Fibroblast of skin of back (primary cell): Measurements from ENCODE around the gene TNS4.

ENCODE experiments used
- DNase-seq: peaks from one replicate; pipeline ENCODE4 v3.0.0-alpha.2; 2013

The TNS4 gene

DNA sequence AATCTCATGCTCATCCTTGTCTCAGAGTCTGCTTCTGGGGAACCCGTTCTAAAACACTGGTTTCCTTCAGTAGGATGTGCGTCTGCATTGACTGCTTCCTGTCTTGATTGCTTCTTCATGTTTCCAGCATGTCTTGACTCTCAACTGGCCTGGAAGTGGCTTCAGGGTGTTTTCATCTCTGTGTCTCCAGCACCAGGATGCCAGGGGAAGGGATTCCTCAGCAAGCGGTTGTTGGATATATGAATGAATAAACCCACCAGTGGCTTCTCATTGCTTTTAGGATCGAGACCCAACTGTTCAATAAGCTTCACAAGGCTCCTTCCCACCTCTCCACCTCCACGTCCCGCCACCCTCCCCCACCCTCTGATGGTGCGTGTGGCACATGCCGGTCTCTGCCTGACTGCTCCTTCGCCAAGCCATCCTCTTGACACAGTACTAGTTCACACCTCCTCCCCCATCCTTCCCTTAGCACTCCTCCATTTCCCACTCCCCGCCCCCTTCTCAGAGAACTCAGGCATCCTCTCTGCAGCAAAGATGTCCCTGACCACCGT lies 14.1 kb upstream of the TNS4 start:
- no peak for DNase-seq

DNA sequence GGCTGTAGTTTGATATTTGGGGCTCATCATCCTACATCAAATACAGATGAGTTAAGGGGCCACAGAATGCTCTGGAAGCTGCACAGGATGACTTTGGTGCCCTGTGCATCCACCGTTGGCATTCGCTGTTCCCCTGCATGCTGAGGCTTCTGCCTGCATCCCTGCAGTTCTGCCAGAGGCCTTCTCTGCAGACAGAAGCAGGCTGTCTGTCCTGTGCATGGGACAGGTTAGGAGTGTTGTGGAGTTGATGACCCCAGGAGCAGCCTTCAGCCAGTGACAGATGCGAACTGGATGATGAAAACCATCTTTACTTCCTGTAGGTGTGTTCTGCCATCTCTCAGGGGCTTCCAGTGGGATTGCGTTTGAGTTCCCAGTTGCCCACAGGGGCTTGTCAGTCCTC lies 13.6 kb upstream of the TNS4 start:
- no peak for DNase-seq

DNA sequence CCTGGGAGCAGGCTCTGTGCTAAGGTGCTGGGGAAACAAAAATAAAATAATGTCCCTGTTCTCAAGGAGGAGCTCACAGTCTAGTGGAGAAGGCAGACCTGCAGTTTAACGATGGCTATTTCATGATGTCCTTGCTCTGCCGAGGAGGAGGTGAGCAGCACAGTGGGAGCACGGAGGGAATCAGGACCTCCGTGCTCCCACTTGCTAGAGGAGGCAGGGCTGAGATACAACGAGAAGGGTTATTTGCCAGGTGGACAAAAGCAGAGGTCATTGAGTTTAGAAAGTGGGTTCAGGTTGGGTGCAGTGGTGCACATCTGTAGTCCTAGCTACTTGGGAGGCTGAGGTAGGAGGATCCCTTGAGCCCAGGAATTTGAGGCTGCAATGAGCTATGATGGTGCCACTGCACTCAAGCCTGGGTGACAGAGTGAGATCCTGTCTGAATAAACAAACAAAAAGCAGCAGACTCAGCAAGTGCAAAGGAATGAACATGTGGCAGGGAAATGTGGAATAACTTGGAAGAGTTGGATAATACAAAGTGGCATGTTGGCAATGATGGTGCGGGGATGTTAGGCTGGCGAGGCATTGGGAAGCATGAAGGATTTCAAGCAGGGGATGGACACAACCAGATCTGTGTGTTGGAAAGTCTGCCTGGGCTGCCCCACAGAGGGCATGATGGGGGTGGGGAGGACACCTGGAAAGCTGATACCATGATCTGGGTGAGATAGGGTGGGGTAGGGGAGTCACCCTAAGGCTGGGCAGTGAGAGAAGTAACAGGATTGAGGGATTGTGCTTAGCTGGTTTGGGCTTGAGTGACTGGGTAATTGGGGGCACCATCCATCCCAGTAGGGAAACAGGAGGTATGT lies 12.8 kb upstream of the TNS4 start:
- DNase-seq = no peak

DNA sequence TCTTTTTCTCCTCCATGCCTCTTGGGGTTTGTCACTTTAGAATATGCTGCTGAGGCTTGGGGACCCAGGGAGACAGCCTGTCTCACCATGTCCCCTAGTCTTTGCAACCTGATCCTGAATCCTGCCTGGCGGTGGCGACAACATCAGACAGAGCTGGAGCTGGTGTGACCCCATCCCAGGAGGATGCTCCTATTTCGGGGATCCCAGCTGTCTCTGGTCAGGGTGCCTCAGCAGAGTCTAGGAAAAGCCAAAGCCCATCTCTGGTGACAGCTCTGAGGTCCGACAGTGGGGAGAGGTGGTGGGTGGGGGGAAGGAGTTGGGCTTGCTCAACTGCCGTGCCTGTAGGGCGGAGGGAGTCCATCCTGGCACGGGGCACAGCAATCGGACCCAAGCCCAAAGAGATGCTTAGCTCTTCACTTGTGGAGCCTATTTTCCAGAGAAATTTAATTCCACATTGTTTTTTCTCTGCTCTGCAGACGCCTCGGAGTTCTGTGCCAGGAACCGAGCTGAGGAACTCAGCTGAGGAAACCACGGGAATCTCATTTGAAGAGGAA lies 10.3 kb upstream of the TNS4 start:
- no peak for DNase-seq

DNA sequence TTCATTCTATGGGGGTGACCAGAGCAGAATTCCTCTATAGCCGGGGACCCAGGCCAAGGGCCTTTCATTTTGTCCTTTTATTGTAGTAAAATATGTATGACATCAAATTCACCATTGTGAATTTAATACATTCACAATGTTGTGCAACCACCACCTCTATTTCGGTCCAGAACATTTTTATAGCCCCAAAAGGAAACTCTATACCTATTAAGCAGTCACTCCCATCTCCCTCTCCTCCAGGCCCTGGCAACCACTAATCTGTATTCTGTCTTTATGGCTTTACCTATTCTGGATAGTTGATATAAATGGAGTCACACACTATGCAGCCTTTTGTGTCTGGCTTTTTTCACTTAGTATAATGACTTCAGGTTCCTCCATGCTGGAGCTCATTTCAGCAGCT lies 9.7 kb upstream of the TNS4 start:
- DNase-seq = no peak

DNA sequence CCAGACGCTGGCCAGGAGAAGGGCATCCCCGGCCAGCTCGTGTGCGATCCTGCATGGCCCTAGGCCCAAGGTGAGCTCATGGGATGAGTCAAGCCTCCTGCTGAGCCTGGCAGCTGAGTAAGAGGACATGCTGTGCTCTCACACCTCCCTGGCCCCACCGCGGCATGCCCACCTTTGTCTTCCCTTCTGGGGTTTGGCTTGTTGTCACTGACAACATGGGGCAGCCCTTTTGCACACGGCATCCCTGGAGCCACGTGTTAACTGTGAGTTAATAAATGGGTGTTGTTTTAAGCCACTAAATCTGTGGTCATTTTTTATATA lies 8.9 kb upstream of the TNS4 start:
- DNase-seq = peak; percentile 49

DNA sequence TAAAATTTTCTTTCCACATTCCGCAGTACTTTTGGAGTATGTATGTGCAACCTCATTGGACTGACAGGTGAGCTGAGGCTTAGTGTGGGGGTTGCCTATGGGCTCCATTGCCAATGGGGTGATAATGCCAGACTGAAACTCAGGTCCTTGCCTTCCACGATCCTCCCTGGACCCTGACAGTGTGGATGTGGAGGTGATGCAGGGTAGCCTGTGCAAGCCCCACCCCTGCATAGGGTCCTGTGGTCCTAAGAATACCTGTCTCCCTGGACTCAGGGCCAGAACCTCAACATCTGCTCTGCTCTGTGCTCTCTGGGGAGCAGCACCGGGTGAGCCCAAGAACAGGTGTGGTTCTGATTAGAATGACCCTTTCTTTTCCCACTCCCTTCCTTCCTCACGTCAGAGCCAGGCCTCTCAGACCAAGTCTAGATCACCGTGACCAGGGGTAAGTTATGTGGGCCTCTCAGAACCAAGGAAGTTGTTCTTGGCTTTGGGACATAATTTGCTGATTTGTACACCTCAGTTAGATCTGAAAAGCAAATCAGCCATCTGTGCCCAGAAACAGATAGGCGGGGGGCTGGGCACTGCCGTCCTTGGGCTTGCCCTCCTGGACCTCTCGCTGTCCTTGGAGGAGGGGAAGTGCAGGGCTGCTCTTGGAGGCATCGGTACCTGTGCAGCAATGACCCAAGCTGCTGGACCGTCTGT lies 8.4 kb upstream of the TNS4 start:
- DNase-seq = no peak

DNA sequence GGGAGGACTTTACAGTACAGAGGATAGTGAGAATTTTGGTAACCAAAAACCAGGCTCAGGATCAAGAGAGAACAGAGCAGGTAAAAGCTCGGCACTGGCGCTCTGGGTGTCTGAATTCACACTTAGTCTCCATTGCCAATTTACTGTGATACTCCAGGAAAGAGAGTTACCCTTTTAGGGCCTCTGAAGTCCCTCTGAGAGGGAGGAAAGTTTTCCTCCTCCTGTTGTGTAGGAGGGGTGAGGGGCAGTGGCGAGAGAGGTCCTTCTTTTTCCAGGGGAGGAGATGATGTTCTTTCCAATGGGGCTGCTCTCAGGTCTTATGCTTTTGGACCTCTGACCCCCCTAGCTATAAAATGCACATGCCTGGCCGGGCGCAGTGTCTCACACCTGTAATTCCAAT lies 5.4 kb upstream of the TNS4 start:
- no peak for DNase-seq

DNA sequence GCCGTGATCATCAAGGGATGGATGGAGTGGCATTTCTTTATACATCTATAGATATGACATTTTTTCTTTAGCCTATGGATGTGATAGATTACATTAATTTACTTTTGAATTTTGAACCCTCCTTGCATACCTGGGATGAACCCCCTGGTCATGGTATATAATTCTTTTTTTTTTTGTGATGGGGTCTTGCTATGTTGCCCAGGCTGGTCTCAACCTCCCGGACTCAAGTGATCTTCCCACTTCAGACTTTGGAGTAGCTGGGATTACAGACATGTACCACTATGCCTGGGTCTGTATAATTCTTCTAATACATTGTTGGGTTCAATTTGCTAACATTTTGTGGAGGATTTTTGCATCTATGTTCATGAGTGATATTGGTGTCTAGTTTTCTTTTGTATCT lies 1.7 kb upstream of the TNS4 start:
- no peak for DNase-seq

DNA sequence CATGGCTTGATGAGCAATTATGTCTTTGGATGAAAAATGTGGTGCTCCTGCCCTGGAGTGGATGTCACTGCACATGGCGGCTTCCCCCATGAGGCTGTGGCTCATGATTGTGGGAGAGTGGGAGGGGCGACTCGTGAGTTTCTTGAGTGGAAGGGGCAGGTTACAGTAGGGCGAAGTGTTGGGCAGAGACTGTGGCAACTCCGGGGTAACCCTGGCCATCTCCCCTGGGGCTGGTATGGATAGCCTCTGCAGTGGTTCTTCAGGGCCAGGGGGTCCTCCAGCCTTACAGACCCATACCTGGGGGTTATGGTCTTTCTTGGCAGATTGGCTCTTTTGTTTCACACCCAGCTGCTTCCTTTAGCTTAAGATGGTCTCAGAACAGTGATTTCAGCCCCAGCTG lies 1.3 kb upstream of the TNS4 start:
- no peak for DNase-seq

DNA sequence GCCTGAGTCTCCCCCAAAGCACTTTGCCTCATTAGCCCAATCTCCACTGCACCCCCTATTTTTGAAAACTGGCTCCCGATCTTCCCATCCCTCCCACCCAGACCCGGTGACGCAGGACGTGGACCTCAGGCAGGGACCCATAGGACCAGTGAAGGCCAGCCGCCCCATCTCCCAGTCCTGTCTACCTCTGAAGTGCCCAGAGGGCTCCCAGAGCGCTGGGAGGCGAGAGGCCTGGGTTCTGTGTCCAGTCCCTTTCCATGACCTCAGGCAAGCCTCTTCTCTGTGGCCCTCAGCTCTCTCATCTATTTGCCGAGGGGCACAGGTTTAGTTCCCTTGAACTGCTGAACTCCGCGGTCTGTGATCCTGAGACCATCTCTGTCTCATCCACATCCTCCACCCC lies 714 bp downstream of the TNS4 start:
- DNase-seq = no peak

DNA sequence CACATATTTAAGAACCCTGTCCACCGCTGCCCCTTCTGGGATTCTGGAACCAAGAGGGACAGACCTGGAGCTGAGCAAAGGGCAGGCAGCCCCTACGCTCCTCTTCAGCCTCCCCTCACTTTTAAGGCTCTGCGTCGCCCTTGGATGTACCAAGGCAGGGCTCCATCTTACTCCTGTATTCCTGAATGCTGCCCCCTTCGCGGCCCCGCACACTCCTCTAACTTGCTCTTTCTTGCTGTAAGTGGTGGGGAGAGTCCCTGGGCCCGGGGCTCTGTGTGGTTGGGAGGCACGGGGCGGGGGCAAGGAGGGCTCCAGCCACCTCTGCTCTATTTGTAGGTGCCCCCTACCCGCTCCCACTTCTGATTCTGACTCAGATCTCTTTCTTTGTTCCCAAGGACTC lies 1.2 kb downstream of the TNS4 start:
- no peak for DNase-seq

DNA sequence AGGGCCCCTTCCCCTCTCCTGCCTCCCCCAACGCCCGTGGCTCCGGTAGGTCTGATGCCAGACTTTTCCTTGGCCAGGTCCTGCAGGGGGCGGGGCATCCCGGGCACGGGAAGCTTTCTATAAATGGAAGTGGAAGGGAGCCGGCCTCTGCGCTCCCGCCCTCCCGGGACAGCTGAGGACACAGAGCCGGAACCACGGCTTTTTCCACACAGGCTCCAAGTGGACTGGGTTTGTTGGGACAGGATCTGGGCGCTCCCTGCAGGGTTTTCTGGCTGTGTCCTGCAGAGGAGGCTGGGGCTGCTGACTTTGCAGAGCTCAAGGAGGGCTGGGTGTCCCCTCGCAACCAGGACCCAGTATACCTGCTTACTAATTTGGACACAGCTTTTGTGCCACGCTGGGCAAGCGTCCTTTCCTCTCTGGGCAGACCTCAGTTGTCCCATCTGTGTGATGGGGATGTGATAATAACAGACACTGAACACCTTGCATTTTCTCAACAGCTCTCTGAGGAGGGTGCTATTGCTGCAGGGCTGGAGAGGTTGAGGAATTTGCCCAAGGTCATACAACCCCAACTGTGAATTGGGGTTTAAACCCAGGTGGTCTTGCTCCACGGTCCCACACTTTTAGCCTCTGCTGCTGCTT lies 1.8 kb downstream of the TNS4 start:
- peak; percentile 66 for DNase-seq

DNA sequence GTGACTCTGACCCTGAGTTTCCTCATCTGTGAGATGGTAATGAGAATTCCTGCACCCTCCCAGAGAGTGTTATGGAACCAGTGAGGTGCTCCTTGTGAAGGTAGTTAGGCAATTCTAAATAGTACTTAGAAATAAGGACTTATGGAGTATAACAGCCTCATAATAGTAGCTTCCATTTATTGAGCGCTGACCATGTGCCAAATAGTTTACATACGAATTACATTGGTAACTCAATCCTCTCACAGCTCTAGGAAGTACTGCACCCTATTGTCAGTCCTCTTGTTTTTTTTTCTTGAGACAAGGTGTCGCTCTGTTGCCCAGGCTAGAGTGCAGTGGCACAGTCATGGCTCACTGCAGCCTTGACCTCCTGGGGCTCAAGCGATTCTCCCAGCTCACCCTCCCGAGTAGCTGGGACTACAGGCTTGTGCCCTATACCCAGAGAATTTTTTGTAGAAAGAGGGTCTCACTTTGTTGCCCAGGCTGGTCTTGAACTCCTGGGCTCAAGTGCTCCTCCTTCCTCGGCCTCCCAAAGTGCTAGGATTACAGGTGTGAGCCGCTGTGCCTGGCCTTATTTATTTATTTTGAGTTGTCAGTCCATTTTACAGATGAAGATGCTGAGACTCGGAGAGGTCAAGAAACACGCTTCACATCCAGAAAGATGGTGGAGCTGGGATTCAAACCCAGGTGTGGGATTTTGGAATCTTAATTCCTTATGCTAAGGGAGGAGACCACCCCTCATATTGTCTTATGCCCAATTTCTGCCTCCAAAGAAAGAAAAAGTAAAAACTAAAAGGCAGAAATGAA lies 2.9 kb downstream of the TNS4 start:
- DNase-seq = no peak

DNA sequence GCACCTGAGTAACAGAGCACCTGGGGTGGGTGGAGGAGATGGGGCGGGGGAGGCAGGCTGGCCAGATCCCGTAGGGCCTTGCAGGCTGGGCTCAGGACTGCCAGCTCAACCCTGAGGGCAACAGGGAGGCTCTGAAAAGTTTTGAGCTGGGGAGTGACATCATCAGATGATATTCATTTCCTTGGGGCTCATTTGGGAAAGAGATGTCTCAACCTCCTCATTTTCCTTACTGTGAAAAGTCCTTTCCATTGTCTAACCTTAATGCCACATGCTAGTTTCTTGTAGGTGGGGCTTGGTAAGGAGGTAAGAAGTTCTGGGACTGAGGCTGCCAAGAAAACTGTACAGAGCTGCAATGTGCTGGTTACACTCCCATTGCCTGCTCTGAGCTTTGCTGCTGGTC lies 3.7 kb downstream of the TNS4 start:
- DNase-seq = peak; percentile 31

DNA sequence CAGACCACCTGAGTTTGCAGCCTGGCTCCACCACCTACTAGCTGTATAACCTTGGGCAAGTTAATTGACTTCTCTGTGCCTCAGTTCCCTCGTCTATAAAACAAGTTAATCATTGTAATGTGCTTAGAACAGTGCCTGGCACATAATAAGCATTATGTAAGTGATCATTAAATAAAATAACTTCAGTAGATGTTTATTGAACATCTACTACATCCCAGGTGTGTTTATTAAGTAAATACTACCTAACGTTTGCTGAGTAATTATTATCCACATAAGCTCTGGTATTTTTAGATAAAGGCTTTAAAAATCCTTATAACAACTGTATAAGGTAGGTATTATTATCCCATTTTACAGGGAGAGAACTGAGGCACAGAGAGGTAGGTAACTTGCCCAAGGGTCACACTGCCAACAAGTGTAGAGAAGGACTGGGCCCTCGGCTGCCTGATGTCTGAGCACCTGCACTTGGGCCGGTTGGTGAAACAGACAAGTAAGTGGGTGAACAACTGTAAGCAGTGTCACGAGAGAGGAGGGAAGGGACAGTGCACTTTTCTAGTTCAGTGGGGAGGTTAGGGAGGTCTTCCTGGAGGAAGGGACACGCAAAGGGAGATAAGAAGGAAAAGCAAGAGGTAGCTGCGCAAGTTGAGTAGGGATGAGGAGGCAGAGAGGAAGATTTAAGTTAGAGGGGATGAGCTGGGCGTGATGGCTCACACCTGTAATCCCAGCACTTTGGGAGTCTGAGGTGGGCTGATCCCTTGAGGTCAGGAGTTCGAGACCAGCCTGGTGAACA lies 4.6 kb downstream of the TNS4 start:
- DNase-seq = no peak

DNA sequence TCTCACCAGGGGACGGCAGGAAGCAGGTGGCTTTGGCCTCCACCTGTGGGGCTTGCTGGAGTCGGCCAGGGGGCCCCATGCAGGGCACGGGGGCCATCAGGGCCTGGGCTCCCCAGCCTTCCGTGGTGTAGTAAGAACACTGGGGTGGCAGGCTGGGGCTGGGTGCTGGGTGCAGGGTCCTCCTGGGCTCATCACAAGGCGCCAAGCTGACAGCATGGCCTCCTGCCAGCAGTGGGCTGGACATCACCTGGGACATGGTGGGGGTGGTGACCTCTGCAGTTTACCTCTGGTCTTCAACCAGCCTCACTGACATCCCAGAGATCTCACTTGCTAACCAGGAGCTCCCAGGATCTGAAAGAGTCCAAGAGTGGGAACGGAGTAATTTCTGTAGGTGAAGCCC lies 5.3 kb downstream of the TNS4 start:
- DNase-seq = no peak

DNA sequence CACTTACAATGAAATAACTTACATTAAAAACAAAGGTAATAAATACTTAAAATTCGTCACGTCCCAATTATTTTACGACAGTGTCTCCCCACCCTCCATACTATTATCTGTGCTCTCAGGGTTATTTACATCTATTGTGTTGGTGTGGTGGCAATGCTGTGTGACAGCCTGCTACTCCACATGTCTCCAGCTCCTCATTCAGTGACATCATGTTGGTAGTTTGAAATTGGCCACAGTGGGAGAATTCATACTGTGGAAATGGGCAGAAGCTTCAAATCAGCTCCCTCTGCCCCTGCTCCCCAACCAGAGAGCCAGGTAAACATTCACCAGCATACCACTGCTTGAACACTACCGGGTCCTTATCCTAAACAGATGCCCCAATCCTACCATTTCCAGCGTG lies 6.3 kb downstream of the TNS4 start:
- no peak for DNase-seq

DNA sequence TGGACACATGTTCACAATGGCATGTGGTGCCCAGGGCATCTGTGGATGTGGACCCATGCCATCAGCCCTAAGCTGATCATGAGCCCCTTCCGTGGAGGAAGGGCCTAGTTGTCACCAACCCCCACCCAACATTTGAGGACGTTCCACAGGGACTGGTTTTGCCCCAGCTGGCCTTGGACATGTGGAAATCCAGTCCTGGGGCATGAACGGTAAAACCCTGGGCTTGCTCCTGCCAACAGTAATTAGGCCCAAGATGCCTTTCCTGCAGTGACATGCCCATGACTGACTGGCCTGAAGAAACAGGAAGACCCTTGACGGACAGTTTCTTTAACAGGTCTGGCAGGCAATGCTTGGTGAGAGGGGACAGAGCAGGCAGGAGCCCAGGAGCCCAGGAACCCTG lies 7.7 kb downstream of the TNS4 start:
- no peak for DNase-seq

DNA sequence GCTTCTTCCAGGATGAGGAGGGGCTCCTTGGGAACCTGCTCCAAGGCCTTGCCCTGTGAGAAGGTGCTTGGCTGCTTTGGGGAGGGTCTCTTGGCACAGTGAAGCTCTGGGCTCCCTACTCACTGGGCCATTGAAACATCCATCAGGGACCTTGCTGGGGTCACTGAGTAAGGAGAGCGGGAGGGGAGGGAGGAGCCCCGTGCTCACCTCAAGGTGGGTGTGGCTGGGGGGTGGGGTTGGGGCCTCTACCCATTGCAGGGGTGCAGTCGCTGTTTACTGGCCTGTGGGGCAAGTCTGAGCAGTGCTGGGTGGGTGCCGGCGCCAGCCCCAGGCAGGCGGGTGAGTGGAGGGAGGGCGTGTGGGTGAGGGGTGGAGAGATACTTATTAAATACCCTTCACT lies 9.9 kb downstream of the TNS4 start:
- DNase-seq = no peak

DNA sequence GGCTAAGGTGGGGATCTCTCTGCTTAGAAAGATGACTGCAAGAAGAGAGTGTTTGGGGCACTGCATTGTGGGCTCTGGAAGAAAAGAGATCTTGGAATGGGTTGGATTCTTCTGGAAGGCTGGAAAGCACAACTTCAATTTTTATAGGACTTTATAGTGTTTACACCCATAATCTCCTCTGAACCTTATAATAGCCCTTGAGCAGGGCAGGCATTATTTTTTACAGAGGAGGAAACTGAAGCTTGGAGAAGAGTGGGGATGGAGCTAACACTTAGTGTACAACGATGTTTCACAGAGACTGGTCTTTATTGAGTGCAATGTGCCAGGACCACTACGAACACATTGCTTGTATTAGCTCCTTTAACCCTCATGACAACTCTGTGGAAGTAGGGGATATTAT lies 10.4 kb downstream of the TNS4 start:
- no peak for DNase-seq
